Left ventricle myocardium inferior (tissue), 1 donor: ENCODE data around the gene MED26. TPM values are rescaled to one million over a fixed set of nuclear protein-coding genes. Genes with fewer than 3 reads are reported as not detected.

Experiments
- DNase-seq: peaks from one replicate; pipeline ENCODE4 v3.0.0-alpha.2; 2020
- H3K27ac ChIP-seq: fragments of 200-600 bp; replicated peaks from 2 replicates; pipeline ENCODE4 v1.8.0; 2021
- H3K27me3 ChIP-seq: fragments of 200-600 bp; 2 replicates; pipeline ENCODE4 v1.8.0; 2021; ENCODE audit warnings: low read depth
- H3K36me3 ChIP-seq: fragments of 200-600 bp; 2 replicates; pipeline ENCODE4 v1.8.0; 2021
- H3K4me1 ChIP-seq: fragments of 200-600 bp; 2 replicates; pipeline ENCODE4 v1.8.0; 2021
- H3K4me3 ChIP-seq: fragments of 200-600 bp; 2 replicates; pipeline ENCODE4 v1.8.0; 2021; ENCODE audit warnings: mild to moderate bottlenecking, moderate library complexity
- H3K9me3 ChIP-seq: fragments of 200-600 bp; replicated peaks from 2 replicates; pipeline ENCODE4 v1.8.0; 2021
- CTCF ChIP-seq: fragments of 200-600 bp; IDR thresholded peaks from 2 replicates; pipeline ENCODE4 v1.8.0; 2021; ENCODE audit warnings: antibody characterized with exemption, mild to moderate bottlenecking, borderline replicate concordance
- intact Hi-C: fragments of 100-400 bp; cut with micrococcal nuclease; formaldehyde crosslinking; loops from one replicate; pipeline ENCODE4 v1.11.0; 2022
- total RNA-seq: library from RNA; stranded (reverse); fragmentation: NEBNext Ultra II Directional; extraction: Animal tissue kit (Norgen Biotek cat#: 25700); gene quantifications from one replicate; pipeline ENCODE4 v1.2.1, GENCODE V29; 2021
- donor health status: DM: no; HTN: yes; CAD: no; lungs with severe emphysema.

The MED26 gene
- total RNA-seq, 1 donor from 2014 or later, result 4.0 TPM

- no peaks in the 10 kb centered on the region for H3K27me3 ChIP-seq
- H3K9me3 ChIP-seq, result no peaks in the 10 kb centered on the region
- H3K4me1 ChIP-seq, result peaks cover 95% of the 10 kb centered on the region
- DNase-seq, result no peak
- no peak for TF ChIP-seq CTCF
- H3K36me3 ChIP-seq, result no peaks in the 10 kb centered on the region
- intact Hi-C loops, result no loop called here
- H3K27ac ChIP-seq, result no peak overlapping the region
- no peak overlapping the region for H3K4me3 ChIP-seq
Measured at GRCh38 chr19:16594681-16595091, 33.3 kb downstream of the MED26 start.

GRCh38 chr19:16594131-16594586 is 33.8 kb downstream of the MED26 start:
- Histone ChIP-seq H3K9me3 (no peaks in the 10 kb centered on the region), H3K27me3 (no peaks in the 10 kb centered on the region), H3K27ac (no peak overlapping the region), H3K4me3 (no peak overlapping the region), H3K4me1 (peaks cover 95% of the 10 kb centered on the region), H3K36me3 (no peaks in the 10 kb centered on the region)
- TF ChIP-seq CTCF, result no peak
- intact Hi-C loops, result no loop called here
- no peak for DNase-seq

GRCh38 chr19:16593181-16593580 is 34.8 kb downstream of the MED26 start:
- no peak for DNase-seq
- H3K27ac ChIP-seq, result no peak overlapping the region
- H3K9me3 ChIP-seq, result no peaks in the 10 kb centered on the region
- TF ChIP-seq CTCF, result no peak
- H3K4me3 ChIP-seq, result no peak overlapping the region
- H3K27me3 ChIP-seq, result no peaks in the 10 kb centered on the region
- intact Hi-C loops, result no loop called here
- peaks cover 95% of the 10 kb centered on the region for H3K4me1 ChIP-seq
- no peaks in the 10 kb centered on the region for H3K36me3 ChIP-seq

GRCh38 chr19:16591803-16592556 is 36.0 kb downstream of the MED26 start:
- intact Hi-C loops, result no loop called here
- DNase-seq, result no peak
- no peak overlapping the region for H3K4me3 ChIP-seq
- no peaks in the 10 kb centered on the region for H3K36me3 ChIP-seq
- H3K27ac ChIP-seq, result no peak overlapping the region
- no peaks in the 10 kb centered on the region for H3K9me3 ChIP-seq
- no peaks in the 10 kb centered on the region for H3K27me3 ChIP-seq
- no peak for TF ChIP-seq CTCF
- peaks cover 97% of the 10 kb centered on the region for H3K4me1 ChIP-seq

- no peak overlapping the region for H3K27ac ChIP-seq
- intact Hi-C loops, result no loop called here
- no peak overlapping the region for H3K4me3 ChIP-seq
- no peaks in the 10 kb centered on the region for H3K27me3 ChIP-seq
- peaks cover 97% of the 10 kb centered on the region for H3K4me1 ChIP-seq
- no peak for TF ChIP-seq CTCF
- DNase-seq, result no peak
- H3K36me3 ChIP-seq, result no peaks in the 10 kb centered on the region
- no peaks in the 10 kb centered on the region for H3K9me3 ChIP-seq
Measured at GRCh38 chr19:16590876-16591802, 36.9 kb downstream of the MED26 start.
